HG03159 (cell line): Measurements from ENCODE around the gene MTHFD1L.

ENCODE experiments used
- ATAC-seq: cut with Tn5 transposase; IDR thresholded peaks from one replicate; pipeline ENCODE4 v1.9.1; 2021; ENCODE audit warnings: mild to moderate bottlenecking, moderate library complexity; ENCODE audit not compliant: unreplicated experiment

MTHFD1L gene

GRCh38 chr6:150987371-150987828 lies 121.9 kb downstream of the MTHFD1L start:
- ATAC-seq: peak; percentile 84

GRCh38 chr6:150987855-150988464 lies 122.5 kb downstream of the MTHFD1L start:
- peak; percentile 13 for ATAC-seq

GRCh38 chr6:150991487-150991886 lies 126.0 kb downstream of the MTHFD1L start:
- no peak for ATAC-seq

DNA sequence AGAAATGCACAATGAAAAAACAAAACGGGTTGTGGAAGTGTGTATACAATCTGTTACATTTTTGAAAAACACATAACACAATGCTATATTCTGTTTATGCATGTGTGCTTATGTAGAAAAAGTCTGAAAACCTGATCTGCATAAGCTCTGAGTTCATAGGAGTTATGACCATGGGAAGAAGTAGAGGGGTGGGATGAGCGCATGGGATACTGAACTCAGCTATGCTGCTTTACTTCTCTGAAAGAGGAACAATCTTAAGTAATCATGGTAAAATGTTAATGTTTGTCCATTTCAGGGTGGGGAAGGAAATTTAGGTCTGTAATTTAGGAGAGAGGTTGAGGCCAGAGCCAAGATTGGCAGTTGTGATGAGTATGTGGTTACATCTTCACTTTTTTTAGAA lies 126.8 kb downstream of the MTHFD1L start:
- no peak for ATAC-seq

GRCh38 chr6:150992703-150993102 lies 127.2 kb downstream of the MTHFD1L start:
- ATAC-seq: no peak

DNA sequence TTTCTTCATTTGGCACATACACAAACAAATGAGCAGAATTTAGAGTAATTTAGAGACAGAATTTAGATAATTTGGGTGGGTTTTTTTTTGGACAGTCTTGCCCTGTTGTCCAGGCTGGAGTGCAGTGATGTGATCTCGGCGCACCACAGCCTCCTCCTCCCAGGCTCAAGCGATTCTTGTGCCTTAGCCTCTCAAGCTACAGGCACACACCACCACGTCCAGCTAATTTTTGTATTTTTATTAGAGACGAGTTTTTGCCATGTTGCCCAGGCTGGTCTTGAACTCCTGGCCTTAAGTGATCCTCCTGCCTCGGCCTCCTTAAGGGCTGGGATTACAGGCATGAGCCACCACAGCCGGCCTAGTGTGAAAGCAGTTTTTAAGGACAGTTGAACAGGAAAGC lies 127.8 kb downstream of the MTHFD1L start:
- no peak for ATAC-seq

DNA sequence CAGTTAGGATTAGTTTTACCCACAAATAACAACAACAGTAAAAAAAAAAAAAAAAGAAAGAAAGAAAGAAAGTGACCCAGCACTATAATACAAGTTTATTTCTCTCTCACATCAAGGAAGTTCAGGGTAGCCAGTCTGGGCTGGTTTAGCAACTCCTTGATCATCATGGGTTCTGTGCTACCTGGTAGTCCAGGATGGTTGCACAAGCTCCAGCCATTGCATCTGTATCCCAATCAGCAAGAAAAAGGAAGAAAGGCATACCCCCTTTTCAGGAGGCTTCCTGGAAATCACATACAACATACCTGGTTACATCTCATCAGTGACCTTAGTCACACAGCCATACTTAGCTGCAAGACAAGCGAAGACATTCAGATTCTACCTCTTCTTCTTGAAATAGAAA lies 128.5 kb downstream of the MTHFD1L start:
- no peak for ATAC-seq

GRCh38 chr6:150996968-150997367 lies 131.5 kb downstream of the MTHFD1L start:
- no peak for ATAC-seq

DNA sequence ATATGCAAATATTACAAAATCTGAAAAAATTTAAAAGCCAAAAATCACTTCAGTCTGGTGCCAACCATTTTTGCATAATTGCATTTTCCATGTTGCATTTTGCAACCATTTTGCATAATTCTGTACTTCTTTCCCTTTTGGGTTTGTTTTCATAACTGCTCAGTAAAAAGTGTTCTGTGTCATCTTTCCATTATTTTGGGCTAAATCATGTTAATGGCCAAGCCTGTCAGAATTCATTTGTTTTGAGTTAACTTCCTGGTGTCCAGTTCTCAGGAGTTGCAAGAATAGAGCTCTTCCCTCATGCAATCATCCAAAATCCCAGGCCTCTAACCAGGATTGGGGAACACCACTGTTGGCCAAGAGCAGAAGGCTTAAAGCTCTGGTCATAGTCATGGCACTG lies 133.6 kb downstream of the MTHFD1L start:
- no peak for ATAC-seq

DNA sequence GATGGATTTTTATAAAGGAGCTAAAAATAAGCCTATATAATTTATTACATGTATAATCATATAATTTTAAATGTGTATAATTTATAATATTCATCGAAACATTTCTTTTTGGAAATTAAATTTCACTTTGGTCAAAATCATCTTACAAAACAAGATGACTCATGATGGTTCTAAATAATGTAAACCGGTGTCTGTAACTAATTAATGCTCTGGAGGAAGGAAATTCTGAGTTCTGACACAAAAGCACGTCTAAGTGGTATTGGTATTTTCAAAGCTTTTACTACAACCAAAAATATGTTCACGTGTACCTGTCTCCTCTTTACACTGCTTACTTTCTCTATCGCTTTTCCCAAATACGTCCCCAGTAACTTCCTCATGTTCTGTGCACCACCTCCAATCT lies 134.1 kb downstream of the MTHFD1L start:
- ATAC-seq: no peak

- ATAC-seq: peak; percentile 73
Observed at GRCh38 chr6:151001387-151002056, 136.0 kb downstream of the MTHFD1L start.

GRCh38 chr6:151002057-151002450 lies 136.6 kb downstream of the MTHFD1L start:
- ATAC-seq: no peak

DNA sequence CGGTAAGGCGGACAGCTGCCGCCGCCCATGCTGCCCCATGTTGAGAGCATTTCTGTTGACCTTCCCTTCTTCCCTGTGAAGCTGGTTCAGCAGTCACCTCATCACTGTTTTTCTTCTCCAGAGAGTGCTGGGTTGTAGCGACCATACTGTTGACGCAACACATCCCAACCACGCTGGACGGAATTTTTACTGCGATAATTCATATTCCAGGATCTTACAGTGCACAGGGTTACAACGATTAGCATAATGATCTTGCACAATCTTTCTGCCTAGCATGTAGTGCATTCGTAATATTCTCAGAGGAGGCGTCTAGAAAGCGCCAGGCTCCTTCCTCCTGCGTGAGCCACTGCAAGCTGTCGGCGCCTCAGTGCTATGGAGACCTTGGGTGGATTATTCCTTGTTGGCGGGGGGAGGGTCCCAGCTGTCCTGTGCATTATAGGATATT lies 137.0 kb downstream of the MTHFD1L start:
- ATAC-seq: no peak

GRCh38 chr6:151004383-151005024 lies 139.0 kb downstream of the MTHFD1L start:
- no peak for ATAC-seq

DNA sequence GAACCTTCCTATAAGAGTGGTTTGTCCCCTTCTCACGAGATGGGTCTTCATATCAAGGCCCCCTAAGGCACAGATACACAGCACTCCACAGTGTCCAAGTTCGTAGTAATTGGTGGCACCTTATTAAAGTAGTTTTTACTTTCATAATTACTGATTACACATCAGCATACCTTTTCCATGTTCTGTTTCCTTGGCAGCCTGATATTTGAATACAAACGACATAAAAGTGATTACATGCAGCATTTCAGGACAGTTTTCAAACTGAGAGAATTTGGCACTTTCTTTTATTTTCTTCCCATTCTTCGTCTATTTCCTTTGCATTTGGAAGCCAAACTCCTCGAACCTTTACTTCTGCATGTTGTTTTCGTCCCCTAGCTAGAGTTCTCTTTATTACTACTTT lies 139.7 kb downstream of the MTHFD1L start:
- no peak for ATAC-seq

GRCh38 chr6:151005896-151006632 lies 140.6 kb downstream of the MTHFD1L start:
- no peak for ATAC-seq

- no peak for ATAC-seq
Observed at GRCh38 chr6:151007076-151007475, 141.6 kb downstream of the MTHFD1L start.

DNA sequence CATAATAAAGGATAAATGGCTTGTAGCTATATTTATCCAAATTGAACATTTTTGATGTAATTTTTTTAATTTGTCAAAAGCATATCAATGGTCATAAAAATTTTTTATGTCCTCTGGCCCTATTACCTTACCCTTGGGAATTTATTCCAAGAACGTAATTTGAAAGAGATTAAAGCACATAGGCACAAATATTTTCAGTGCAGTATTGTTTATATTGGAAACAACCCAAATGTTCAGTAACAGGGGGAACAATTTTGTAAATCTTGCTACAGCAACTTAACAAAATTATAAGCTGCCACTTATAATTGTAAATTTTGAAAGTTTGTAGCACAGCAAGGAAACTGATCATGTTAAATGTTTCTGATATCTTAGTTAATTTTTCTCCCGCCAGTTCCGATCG lies 142.4 kb downstream of the MTHFD1L start:
- no peak for ATAC-seq

DNA sequence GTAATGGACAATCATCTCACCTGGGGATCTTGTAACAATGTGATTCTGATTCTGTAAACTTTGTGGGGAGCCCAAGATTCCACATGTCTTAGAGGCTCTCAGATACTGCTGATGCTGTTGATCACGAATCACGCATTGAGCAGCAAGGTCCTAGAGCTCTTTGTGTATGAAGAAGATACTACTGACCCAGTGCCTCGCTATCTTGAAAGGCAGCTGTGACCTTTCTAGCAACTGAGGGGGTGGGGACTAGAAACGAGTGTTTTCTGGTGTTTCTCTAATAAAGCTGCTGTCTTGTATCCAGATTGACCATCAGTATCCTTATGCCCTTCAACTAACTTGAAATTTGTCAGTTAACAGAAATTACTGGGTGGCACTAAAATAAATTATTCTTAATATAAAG lies 142.9 kb downstream of the MTHFD1L start:
- ATAC-seq: no peak

- no peak for ATAC-seq
Observed at GRCh38 chr6:151009576-151009975, 144.1 kb downstream of the MTHFD1L start.

DNA sequence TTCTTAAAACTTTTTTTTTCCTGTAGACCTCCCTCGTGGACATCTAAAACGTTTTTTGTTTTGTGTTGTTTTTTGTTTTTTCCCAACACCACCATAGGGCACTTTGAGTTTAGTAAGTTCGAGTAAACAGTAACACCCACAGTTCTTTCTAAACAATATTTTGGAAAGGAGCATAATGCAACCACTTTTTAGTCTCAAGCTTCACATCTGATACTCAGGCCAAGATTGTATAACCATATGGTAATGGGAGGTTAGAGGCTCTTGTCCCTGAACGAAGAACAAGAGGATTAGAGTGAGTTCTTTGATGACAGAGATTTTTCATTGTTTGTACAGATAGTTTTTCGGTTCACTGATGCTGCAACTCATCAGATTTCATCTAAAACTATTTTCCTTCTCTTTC lies 144.6 kb downstream of the MTHFD1L start:
- no peak for ATAC-seq
